ENCODE results near the gene CD99L2.
"Not testable (repeated sequence)": the region's sequence is repeated elsewhere in the genome, so short reads cannot be mapped to it uniquely, and the experiment has no call there.

Gene CD99L2

GRCh38 chrX:150841456-150842197 is 56.8 kb downstream of the CD99L2 start:
- DNase-seq (no peak), ATAC-seq (replicated peaks) (no peak)
- no peak overlapping the region for H3K4me3 Mint-ChIP-seq
- no peaks in the 10 kb centered on the region for H3K27me3 Mint-ChIP-seq
- H3K27ac Mint-ChIP-seq: no peak overlapping the region
- peaks cover 3% of the 10 kb centered on the region in 2 donors for H3K4me1 Mint-ChIP-seq (ENCODE audit: low read depth in 2 of 2)
- H3K36me3 Mint-ChIP-seq (ENCODE audit: insufficient read depth): no peaks in the 10 kb centered on the region
- H3K9me3 Mint-ChIP-seq: no peaks in the 10 kb centered on the region

- DNase-seq: no peak
- Mint-ChIP-seq H3K4me1 (ENCODE audit: low read depth in 2 of 2) (no peaks in the 10 kb centered on the region), H3K36me3 (ENCODE audit: insufficient read depth) (no peaks in the 10 kb centered on the region), H3K9me3 (no peaks in the 10 kb centered on the region), H3K27me3 (no peaks in the 10 kb centered on the region), H3K4me3 (no peak overlapping the region), H3K27ac (no peak overlapping the region)
- no peak for ATAC-seq (replicated peaks)
Observed at GRCh38 chrX:150837845-150838244, 60.6 kb downstream of the CD99L2 start.

GRCh38 chrX:150834695-150835094 is 63.8 kb downstream of the CD99L2 start:
- no peaks in the 10 kb centered on the region for H3K9me3 Mint-ChIP-seq
- H3K27me3 Mint-ChIP-seq: no peaks in the 10 kb centered on the region
- H3K27ac Mint-ChIP-seq: no peak overlapping the region
- DNase-seq (no peak), ATAC-seq (replicated peaks) (no peak)
- no peak overlapping the region for H3K4me3 Mint-ChIP-seq
- no peaks in the 10 kb centered on the region for H3K36me3 Mint-ChIP-seq (ENCODE audit: insufficient read depth)
- peaks cover 1 to 10% of the 10 kb centered on the region in 2 donors for H3K4me1 Mint-ChIP-seq (ENCODE audit: low read depth in 2 of 2)

GRCh38 chrX:150833454-150834056 is 64.9 kb downstream of the CD99L2 start:
- H3K4me3 Mint-ChIP-seq: no peak overlapping the region
- no peak for DNase-seq
- H3K4me1 Mint-ChIP-seq (ENCODE audit: low read depth in 2 of 2): peaks cover 1 to 10% of the 10 kb centered on the region in 2 donors
- no peak overlapping the region for H3K27ac Mint-ChIP-seq
- no peaks in the 10 kb centered on the region for H3K27me3 Mint-ChIP-seq
- no peaks in the 10 kb centered on the region for H3K9me3 Mint-ChIP-seq
- ATAC-seq (replicated peaks): no peak
- peaks cover 3% of the 10 kb centered on the region for H3K36me3 Mint-ChIP-seq (ENCODE audit: insufficient read depth)

GRCh38 chrX:150831863-150832262 is 66.6 kb downstream of the CD99L2 start:
- H3K27me3 Mint-ChIP-seq: no peaks in the 10 kb centered on the region
- no peaks in the 10 kb centered on the region for H3K9me3 Mint-ChIP-seq

GRCh38 chrX:150828785-150829184 is 69.7 kb downstream of the CD99L2 start:
- no peak overlapping the region for H3K27ac Mint-ChIP-seq
- H3K4me1 Mint-ChIP-seq (ENCODE audit: low read depth in 2 of 2): peaks cover 1 to 10% of the 10 kb centered on the region in 2 donors
- H3K36me3 Mint-ChIP-seq (ENCODE audit: insufficient read depth): peaks cover 3% of the 10 kb centered on the region
- H3K9me3 Mint-ChIP-seq: no peaks in the 10 kb centered on the region
- no peaks in the 10 kb centered on the region for H3K27me3 Mint-ChIP-seq
- ATAC-seq (replicated peaks): no peak
- H3K4me3 Mint-ChIP-seq: no peak overlapping the region
- no peak for DNase-seq

More at GRCh38 chrX:150831863-150832262, 66.6 kb downstream of the CD99L2 start:
- no peak for DNase-seq
- H3K36me3 Mint-ChIP-seq (ENCODE audit: insufficient read depth): peaks cover 3% of the 10 kb centered on the region
- no peak for ATAC-seq (replicated peaks)
- H3K27ac Mint-ChIP-seq: no peak overlapping the region
- H3K4me3 Mint-ChIP-seq: no peak overlapping the region
- H3K4me1 Mint-ChIP-seq (ENCODE audit: low read depth in 2 of 2): peaks cover 1 to 10% of the 10 kb centered on the region in 2 donors

GRCh38 chrX:150824352-150824751 is 74.1 kb downstream of the CD99L2 start:
- H3K4me1 Mint-ChIP-seq (ENCODE audit: low read depth in 2 of 2); ATAC-seq (replicated peaks); H3K27ac Mint-ChIP-seq; H3K9me3 Mint-ChIP-seq; H3K27me3 Mint-ChIP-seq; H3K36me3 Mint-ChIP-seq (ENCODE audit: insufficient read depth); DNase-seq; H3K4me3 Mint-ChIP-seq: not testable (repeated sequence)

GRCh38 chrX:150823826-150824225 is 74.6 kb downstream of the CD99L2 start:
- H3K4me1 Mint-ChIP-seq (ENCODE audit: low read depth in 2 of 2); DNase-seq; H3K9me3 Mint-ChIP-seq: not testable (repeated sequence)

GRCh38 chrX:150821971-150822370 is 76.5 kb downstream of the CD99L2 start:
- Mint-ChIP-seq H3K9me3 (no peaks in the 10 kb centered on the region), H3K27me3 (no peaks in the 10 kb centered on the region), H3K4me3 (no peak overlapping the region), H3K27ac (no peak overlapping the region), H3K4me1 (ENCODE audit: low read depth in 2 of 2) (no peaks in the 10 kb centered on the region), H3K36me3 (ENCODE audit: insufficient read depth) (no peaks in the 10 kb centered on the region)
- ATAC-seq (replicated peaks) (no peak), DNase-seq (no peak)

More at GRCh38 chrX:150823826-150824225, 74.6 kb downstream of the CD99L2 start:
- not testable (repeated sequence) for H3K27me3 Mint-ChIP-seq; H3K27ac Mint-ChIP-seq; ATAC-seq (replicated peaks); H3K4me3 Mint-ChIP-seq; H3K36me3 Mint-ChIP-seq (ENCODE audit: insufficient read depth)

- no peak for ATAC-seq (replicated peaks)
- H3K36me3 Mint-ChIP-seq (ENCODE audit: insufficient read depth): no peaks in the 10 kb centered on the region
- no peak overlapping the region for H3K4me3 Mint-ChIP-seq
Observed at GRCh38 chrX:150813922-150814321, 84.5 kb downstream of the CD99L2 start.

GRCh38 chrX:150806827-150807226 is 91.6 kb downstream of the CD99L2 start:
- DNase-seq (no peak), ATAC-seq (replicated peaks) (no peak)
- no peaks in the 10 kb centered on the region for H3K4me1 Mint-ChIP-seq (ENCODE audit: low read depth in 2 of 2)
- H3K27ac Mint-ChIP-seq: no peak overlapping the region
- no peaks in the 10 kb centered on the region for H3K9me3 Mint-ChIP-seq
- H3K27me3 Mint-ChIP-seq: no peaks in the 10 kb centered on the region
- no peaks in the 10 kb centered on the region for H3K36me3 Mint-ChIP-seq (ENCODE audit: insufficient read depth)
- no peak overlapping the region for H3K4me3 Mint-ChIP-seq

More at GRCh38 chrX:150813922-150814321, 84.5 kb downstream of the CD99L2 start:
- no peaks in the 10 kb centered on the region for H3K27me3 Mint-ChIP-seq
- no peaks in the 10 kb centered on the region for H3K9me3 Mint-ChIP-seq
- no peak for DNase-seq
- H3K27ac Mint-ChIP-seq: no peak overlapping the region
- H3K4me1 Mint-ChIP-seq (ENCODE audit: low read depth in 2 of 2): no peaks in the 10 kb centered on the region

GRCh38 chrX:150805736-150806135 is 92.7 kb downstream of the CD99L2 start:
- no peaks in the 10 kb centered on the region for H3K36me3 Mint-ChIP-seq (ENCODE audit: insufficient read depth)
- DNase-seq (no peak), ATAC-seq (replicated peaks) (no peak)
- H3K27me3 Mint-ChIP-seq: no peaks in the 10 kb centered on the region
- no peaks in the 10 kb centered on the region for H3K9me3 Mint-ChIP-seq
- H3K27ac Mint-ChIP-seq: no peak overlapping the region
- H3K4me1 Mint-ChIP-seq (ENCODE audit: low read depth in 2 of 2): no peaks in the 10 kb centered on the region
- H3K4me3 Mint-ChIP-seq: no peak overlapping the region

- Mint-ChIP-seq H3K9me3 (no peaks in the 10 kb centered on the region), H3K4me3 (no peak overlapping the region), H3K27me3 (no peaks in the 10 kb centered on the region), H3K36me3 (ENCODE audit: insufficient read depth) (peaks cover 8% of the 10 kb centered on the region), H3K4me1 (ENCODE audit: low read depth in 2 of 2) (no peaks in the 10 kb centered on the region), H3K27ac (no peak overlapping the region)
- no peak for ATAC-seq (replicated peaks)
- no peak for DNase-seq
Observed at GRCh38 chrX:150792949-150793527, 105.4 kb downstream of the CD99L2 start.

- peaks cover 4% of the 10 kb centered on the region for H3K36me3 Mint-ChIP-seq (ENCODE audit: insufficient read depth)
- no peaks in the 10 kb centered on the region for H3K4me1 Mint-ChIP-seq (ENCODE audit: low read depth in 2 of 2)
- peak overlapping the region in 1 of 2 donors; percentile 83 for H3K27ac Mint-ChIP-seq
- H3K9me3 Mint-ChIP-seq: no peaks in the 10 kb centered on the region
- no peak for DNase-seq
- H3K27me3 Mint-ChIP-seq: no peaks in the 10 kb centered on the region
- no peak overlapping the region for H3K4me3 Mint-ChIP-seq
- ATAC-seq (replicated peaks): no peak
Observed at GRCh38 chrX:150790021-150790420, 108.4 kb downstream of the CD99L2 start.

Data from effector memory CD8-positive, alpha-beta T cell (primary cell).